HG03469 (cell line): ENCODE data around the gene ENOX1.

Experiments used
- ATAC-seq: cut with Tn5 transposase; IDR thresholded peaks from one replicate; pipeline ENCODE4 v1.9.1; 2021; ENCODE audit warnings: mild to moderate bottlenecking, moderate library complexity, moderate number of reproducible peaks; ENCODE audit not compliant: unreplicated experiment

Gene ENOX1

DNA sequence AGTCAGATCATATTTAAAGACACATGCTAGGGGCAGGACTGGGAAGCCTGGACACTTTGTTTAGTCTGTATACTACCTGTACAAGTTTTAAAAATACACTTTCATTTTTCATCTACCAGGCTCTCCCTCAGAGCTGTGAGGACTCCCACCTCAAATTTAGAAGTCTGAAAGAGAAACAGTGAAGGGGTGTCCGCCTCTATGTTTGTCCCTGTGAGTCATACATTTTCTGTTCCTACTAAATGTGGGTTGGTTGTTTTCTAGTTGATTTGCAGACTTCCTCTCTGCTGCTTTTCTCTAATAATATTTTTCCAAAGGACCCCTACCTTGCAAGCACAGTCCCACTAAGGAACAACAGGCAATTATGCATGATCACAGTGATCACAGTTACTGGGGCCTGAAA, 110.5 kb downstream of the ENOX1 start:
- ATAC-seq = peak; percentile 92

- ATAC-seq = no peak
Observed at GRCh38 chr13:43675577-43675976, 111.2 kb downstream of the ENOX1 start.

- ATAC-seq = no peak
Observed at GRCh38 chr13:43669964-43670363, 116.8 kb downstream of the ENOX1 start.

GRCh38 chr13:43669101-43669500, 117.7 kb downstream of the ENOX1 start:
- ATAC-seq = no peak

GRCh38 chr13:43666403-43666802, 120.4 kb downstream of the ENOX1 start:
- ATAC-seq = no peak

DNA sequence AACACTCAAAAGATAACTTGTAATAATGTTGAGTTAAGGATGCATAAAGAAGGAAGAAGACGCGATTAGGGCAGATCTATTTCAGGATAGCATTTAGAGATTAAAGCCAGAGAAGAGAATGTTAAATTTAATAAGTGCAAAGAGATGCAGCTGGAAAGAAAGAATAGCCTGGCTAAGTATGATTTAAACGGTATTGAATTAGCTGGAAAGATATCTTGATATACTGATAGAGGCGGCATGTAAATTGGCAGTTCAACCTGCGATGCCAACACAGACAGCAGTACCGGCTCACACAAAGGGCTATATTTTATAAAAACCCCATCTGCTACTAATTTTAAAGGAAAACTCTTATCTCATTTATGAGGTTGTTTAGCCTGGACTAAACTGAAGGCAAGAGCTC, 121.4 kb downstream of the ENOX1 start:
- no peak for ATAC-seq

- ATAC-seq = no peak
Observed at GRCh38 chr13:43664700-43665191, 122.0 kb downstream of the ENOX1 start.

DNA sequence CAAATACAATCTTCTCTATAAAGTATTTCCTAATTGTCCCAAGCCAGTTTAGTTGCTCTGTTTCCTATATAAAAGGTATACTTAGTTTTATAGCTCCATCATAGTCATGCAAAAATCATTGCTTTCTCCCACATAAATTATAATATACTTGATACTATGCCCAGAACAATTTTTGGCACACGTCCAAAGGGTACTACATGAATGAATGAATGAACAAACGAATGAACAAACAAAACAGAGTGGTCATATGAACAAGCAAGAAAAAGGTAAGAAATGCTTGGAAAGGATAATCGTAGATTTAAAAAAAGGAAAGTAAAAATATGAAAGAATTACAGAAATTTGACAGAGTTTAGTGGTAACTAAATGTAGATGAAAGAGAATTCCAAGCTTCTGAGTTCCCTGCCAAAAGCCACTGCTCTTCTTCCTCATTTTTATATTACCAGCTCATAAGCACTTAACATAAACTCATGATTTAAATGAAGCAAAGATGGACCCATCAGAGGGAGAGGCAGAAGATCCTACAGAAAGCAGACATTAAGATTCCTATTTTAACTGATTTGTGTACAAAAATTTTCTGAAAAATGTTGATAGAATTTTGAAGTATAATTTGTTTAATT, 123.2 kb downstream of the ENOX1 start:
- no peak for ATAC-seq

GRCh38 chr13:43662976-43663375, 123.8 kb downstream of the ENOX1 start:
- no peak for ATAC-seq

- no peak for ATAC-seq
Observed at GRCh38 chr13:43661161-43661830, 125.5 kb downstream of the ENOX1 start.

DNA sequence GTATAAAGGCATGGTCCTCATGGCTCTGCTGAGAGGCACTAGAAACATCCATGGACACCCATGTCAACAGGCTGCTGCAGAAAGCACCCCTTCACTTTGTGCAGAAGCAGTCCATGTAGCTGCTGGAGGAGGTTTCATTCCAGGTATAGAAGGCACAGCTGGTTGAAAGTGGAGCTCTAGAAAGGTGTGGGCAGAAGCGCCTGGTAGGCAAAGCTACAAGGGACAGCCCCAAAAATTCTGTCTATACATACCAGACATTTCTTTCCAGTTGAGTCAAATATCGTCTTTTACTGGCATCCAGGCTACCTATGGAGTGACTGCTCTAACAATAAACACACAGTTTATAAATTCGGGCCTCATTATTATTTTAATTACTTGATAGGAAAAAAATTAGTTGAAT, 129.3 kb downstream of the ENOX1 start:
- no peak for ATAC-seq

- no peak for ATAC-seq
Observed at GRCh38 chr13:43653980-43654379, 132.8 kb downstream of the ENOX1 start.

GRCh38 chr13:43653395-43653794, 133.4 kb downstream of the ENOX1 start:
- ATAC-seq = no peak

- no peak for ATAC-seq
Observed at GRCh38 chr13:43652760-43653159, 134.0 kb downstream of the ENOX1 start.

DNA sequence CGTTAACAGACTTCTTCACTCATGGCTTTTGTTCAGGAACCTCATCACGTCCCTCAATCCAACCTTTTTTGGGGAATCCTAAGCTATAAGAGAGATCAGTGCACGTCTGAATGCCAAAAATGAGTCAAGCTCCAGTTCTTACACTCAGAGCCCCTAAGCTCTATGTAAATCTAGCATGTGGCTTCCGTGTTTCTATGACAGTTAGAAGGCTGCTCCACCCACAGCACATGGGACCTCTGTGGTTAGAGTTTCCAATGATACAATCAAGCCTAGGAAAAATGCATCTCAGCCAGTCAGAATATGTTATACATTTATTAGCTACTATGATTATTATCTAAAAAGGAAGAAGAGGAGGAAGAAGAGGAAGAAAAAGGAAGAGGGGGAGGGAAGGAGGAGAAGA, 135.9 kb downstream of the ENOX1 start:
- no peak for ATAC-seq

DNA sequence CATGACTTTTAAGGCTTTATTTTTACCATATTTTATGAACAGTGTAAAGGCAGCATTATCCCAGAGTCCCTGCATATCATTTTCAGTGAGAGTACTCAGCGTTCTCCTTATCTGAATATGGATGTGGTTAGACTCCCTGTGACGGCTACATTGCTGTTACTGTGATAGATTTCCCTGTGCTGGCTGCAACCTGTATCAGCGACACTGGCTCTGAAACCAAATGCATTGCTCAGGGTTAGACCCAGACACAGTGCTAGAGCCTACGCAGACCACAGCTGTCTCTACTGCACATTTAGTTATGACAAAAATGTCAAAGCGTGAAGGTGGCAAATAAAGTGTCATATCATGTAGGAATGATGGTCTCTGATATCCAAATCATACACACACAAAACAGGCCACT, 138.0 kb downstream of the ENOX1 start:
- ATAC-seq = no peak

DNA sequence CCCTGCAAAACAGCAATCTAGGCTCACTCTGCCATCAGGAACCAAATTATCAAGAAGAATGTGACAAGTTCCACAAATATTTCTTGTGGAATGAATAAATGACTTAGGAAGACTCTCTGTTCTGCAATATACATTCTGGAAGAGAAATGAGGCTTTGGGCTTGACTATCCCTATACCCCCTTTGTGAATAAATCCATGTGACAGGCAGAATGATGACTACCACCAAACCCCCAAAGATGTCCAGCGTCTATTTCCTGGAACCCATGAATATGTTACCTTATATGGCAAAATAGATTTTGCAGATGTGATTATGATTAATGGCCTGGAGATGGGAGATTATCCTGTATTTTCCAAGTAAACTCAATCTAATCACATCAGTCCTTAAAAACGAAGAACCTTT, 139.3 kb downstream of the ENOX1 start:
- no peak for ATAC-seq

DNA sequence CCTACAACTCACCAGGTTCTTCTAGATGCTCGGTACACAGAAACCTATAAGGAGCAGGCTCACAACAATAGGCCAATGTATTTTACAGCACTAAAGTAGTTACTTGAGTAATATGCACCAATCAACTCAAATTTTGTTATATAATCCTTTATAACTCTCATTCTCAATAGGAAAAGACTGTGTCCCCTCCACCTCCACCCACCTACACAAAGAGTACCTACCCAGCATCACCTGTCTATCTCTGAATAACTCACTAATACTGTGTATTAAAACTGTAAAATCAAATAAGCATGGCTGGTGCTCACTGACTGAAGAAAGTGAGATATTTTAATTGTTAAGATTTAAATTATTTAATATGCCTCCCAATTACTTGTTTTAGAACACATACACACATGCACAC, 146.3 kb downstream of the ENOX1 start:
- ATAC-seq = no peak

DNA sequence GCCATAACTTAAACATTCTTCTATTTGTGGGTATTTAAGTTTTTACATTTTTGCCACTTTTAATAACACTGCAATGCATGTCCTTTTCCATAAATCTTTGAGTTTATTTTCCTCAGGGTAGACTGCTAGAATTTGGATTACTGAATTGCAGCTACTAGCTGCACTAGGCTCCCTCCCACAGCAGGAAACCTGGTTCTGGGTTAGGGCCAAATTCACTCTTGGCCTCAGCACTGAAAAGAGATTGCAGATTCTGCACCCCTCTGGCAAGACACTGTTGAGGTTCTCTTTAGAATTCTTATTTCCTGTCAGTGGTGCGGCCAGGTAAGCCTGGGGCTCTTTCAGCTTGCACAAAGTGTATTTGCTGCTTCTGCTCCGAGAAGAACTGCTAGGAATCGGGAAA, 155.7 kb downstream of the ENOX1 start:
- no peak for ATAC-seq

GRCh38 chr13:43629691-43630480, 156.9 kb downstream of the ENOX1 start:
- no peak for ATAC-seq

DNA sequence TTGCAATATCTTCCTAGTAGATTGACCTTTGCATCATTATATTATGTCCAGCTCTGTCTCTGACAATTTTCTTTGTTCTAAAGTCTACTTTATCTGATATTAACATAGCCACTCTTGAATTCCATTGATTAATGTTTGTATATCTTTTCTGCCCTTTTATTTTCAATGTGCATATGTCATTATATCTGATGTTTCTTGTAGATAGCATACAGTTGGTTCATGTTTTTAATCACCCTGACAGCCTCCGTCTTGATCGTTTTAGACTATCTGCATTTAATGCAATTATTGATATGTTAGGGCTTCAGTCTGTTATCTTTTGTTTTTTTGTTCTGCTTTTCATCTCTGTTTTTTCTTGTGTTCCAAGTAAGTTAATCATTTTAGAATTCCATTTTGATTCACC, 159.8 kb downstream of the ENOX1 start:
- ATAC-seq = no peak

GRCh38 chr13:43614063-43614462, 172.7 kb downstream of the ENOX1 start:
- ATAC-seq = no peak
